HG02973 (cell line): ENCODE data around the gene PELI1.

Experiments used
- ATAC-seq: cut with Tn5 transposase; IDR thresholded peaks from one replicate; pipeline ENCODE4 v1.9.1; 2021; ENCODE audit warnings: moderate library complexity; ENCODE audit not compliant: unreplicated experiment

Gene PELI1

GRCh38 chr2:64144057-64145013 lies at the start of gene PELI1:
Gene PELI1, minus strand, starts transcription at chr2:64144420. Its CDS starts 36,110 bp downstream, at chr2:64108310.
- ATAC-seq = peak; percentile 84

- no peak for ATAC-seq
These were observed 49.3 kb upstream of the PELI1 start for GRCh38 chr2:64193491-64193890.

- no peak for ATAC-seq
These were observed 48.5 kb upstream of the PELI1 start for GRCh38 chr2:64192664-64193105.

- ATAC-seq = no peak
These were observed 47.9 kb upstream of the PELI1 start for GRCh38 chr2:64192125-64192479.

- ATAC-seq = no peak
These were observed 45.4 kb upstream of the PELI1 start for GRCh38 chr2:64189586-64189985.

GRCh38 chr2:64189167-64189566 lies 44.9 kb upstream of the PELI1 start:
- no peak for ATAC-seq

GRCh38 chr2:64186699-64187605 lies 42.7 kb upstream of the PELI1 start:
- ATAC-seq = no peak

- ATAC-seq = peak; percentile 91
These were observed 35.5 kb upstream of the PELI1 start for GRCh38 chr2:64179582-64180321.

- ATAC-seq = no peak
These were observed 33.1 kb upstream of the PELI1 start for GRCh38 chr2:64177315-64177714.

GRCh38 chr2:64175419-64176197 lies 31.4 kb upstream of the PELI1 start:
- ATAC-seq = no peak

- no peak for ATAC-seq
These were observed 29.2 kb upstream of the PELI1 start for GRCh38 chr2:64173156-64174135.

- no peak for ATAC-seq
These were observed 24.5 kb upstream of the PELI1 start for GRCh38 chr2:64168756-64169155.

- no peak for ATAC-seq
These were observed 24.0 kb upstream of the PELI1 start for GRCh38 chr2:64168201-64168600.

GRCh38 chr2:64166637-64167420 lies 22.6 kb upstream of the PELI1 start:
- no peak for ATAC-seq

GRCh38 chr2:64166212-64166611 lies 22.0 kb upstream of the PELI1 start:
- ATAC-seq = no peak

GRCh38 chr2:64165706-64166105 lies 21.5 kb upstream of the PELI1 start:
- ATAC-seq = no peak

- no peak for ATAC-seq
These were observed 20.4 kb upstream of the PELI1 start for GRCh38 chr2:64164629-64165028.

GRCh38 chr2:64162516-64162915 lies 18.3 kb upstream of the PELI1 start:
- ATAC-seq = no peak
